Inflammatory macrophage treated with lipopolysaccharide for 1 hour (primary cell): Measurements from ENCODE around the gene KANSL1.
"Not testable (repeated sequence)": the region's sequence is repeated elsewhere in the genome, so short reads cannot be mapped to it uniquely, and the experiment has no call there.

ENCODE experiments used
- DNase-seq, 2 donors: peaks; one replicate each; pipeline ENCODE4 v3.0.0-alpha.2; 2020 to 2022

The KANSL1 gene

GRCh38 chr17:46135126-46135812 is 58.0 kb downstream of the KANSL1 start:
- DNase-seq: no peak

GRCh38 chr17:46129302-46129701 is 63.9 kb downstream of the KANSL1 start:
- no peak for DNase-seq

GRCh38 chr17:46128453-46128852 is 64.8 kb downstream of the KANSL1 start:
- DNase-seq: no peak

- DNase-seq: no peak
Measured at GRCh38 chr17:46127524-46127923, 65.7 kb downstream of the KANSL1 start.

GRCh38 chr17:46126840-46127239 is 66.4 kb downstream of the KANSL1 start:
- DNase-seq: no peak

- DNase-seq: no peak
Measured at GRCh38 chr17:46125831-46126230, 67.4 kb downstream of the KANSL1 start.

GRCh38 chr17:46124695-46125592 is 68.3 kb downstream of the KANSL1 start:
- DNase-seq: no peak

GRCh38 chr17:46123607-46124006 is 69.6 kb downstream of the KANSL1 start:
- DNase-seq: no peak

- DNase-seq: no peak
Measured at GRCh38 chr17:46122486-46122871, 70.8 kb downstream of the KANSL1 start.

- no peak for DNase-seq
Measured at GRCh38 chr17:46121841-46122485, 71.3 kb downstream of the KANSL1 start.

- no peak for DNase-seq
Measured at GRCh38 chr17:46121165-46121764, 72.0 kb downstream of the KANSL1 start.

- DNase-seq: no peak
Measured at GRCh38 chr17:46120537-46120936, 72.7 kb downstream of the KANSL1 start.

GRCh38 chr17:46120078-46120477 is 73.2 kb downstream of the KANSL1 start:
- DNase-seq: no peak

- DNase-seq: no peak
Measured at GRCh38 chr17:46118964-46119363, 74.3 kb downstream of the KANSL1 start.

GRCh38 chr17:46117850-46118696 is 75.2 kb downstream of the KANSL1 start:
- no peak for DNase-seq

- no peak for DNase-seq
Measured at GRCh38 chr17:46117117-46117516, 76.1 kb downstream of the KANSL1 start.

GRCh38 chr17:46115699-46116098 is 77.5 kb downstream of the KANSL1 start:
- no peak for DNase-seq

- DNase-seq: not testable (repeated sequence)
Measured at GRCh38 chr17:46111236-46111635, 82.0 kb downstream of the KANSL1 start.

- no peak for DNase-seq
Measured at GRCh38 chr17:46110219-46110618, 83.0 kb downstream of the KANSL1 start.

- no peak for DNase-seq
Measured at GRCh38 chr17:46109603-46110189, 83.5 kb downstream of the KANSL1 start.

- no peak for DNase-seq
Measured at GRCh38 chr17:46108550-46109110, 84.6 kb downstream of the KANSL1 start.

GRCh38 chr17:46108120-46108519 is 85.1 kb downstream of the KANSL1 start:
- DNase-seq: no peak
